CD4-positive, alpha-beta memory T cell (primary cell): ENCODE results near the gene CDH18. TPM values are rescaled to one million over a fixed set of nuclear protein-coding genes. Genes with fewer than 3 reads are reported as not detected.

Source experiments
- CTCF ChIA-PET: fragments of 350-600 bp; sonication (Branson Sonifier 250); formaldehyde crosslinking; loops from one replicate; lab custom pipeline; 2021; ENCODE audit warnings: inconsistent platforms; ENCODE audit not compliant: partially characterized antibody; lab: Charles Lee
- POLR2A ChIA-PET: fragments of 350-600 bp; sonication (Branson Sonifier 250); formaldehyde crosslinking; loops from one replicate; lab custom pipeline; 2021; ENCODE audit not compliant: partially characterized antibody; lab: Charles Lee
- DNase-seq, 5 donors: peaks; one replicate each; pipeline versions ENCODE4 v3.0.0 to v3.0.0-alpha.2; 2020 to 2022; ENCODE audit warnings: mixed read lengths in 1 of 5
- H3K27ac ChIP-seq: one replicate; pipeline ENCODE4 v1.7.0; 2013; ENCODE audit warnings: low read depth, low read length
- H3K27me3 ChIP-seq: 2 replicates; pipeline ENCODE4 v1.7.0; 2013; ENCODE audit warnings: mild to moderate bottlenecking, low read length, moderate library complexity; ENCODE audit not compliant: insufficient read depth
- H3K36me3 ChIP-seq: 2 replicates; pipeline ENCODE4 v1.7.0; 2013; ENCODE audit warnings: mild to moderate bottlenecking, low read length, moderate library complexity; ENCODE audit not compliant: insufficient read depth
- H3K4me1 ChIP-seq: 2 replicates; pipeline ENCODE4 v1.7.0; 2013; ENCODE audit warnings: mild to moderate bottlenecking, low read length, moderate library complexity; ENCODE audit not compliant: insufficient read depth
- H3K4me3 ChIP-seq, 2 donors: one replicate each; pipeline ENCODE4 v1.7.0; 2013; ENCODE audit warnings: low read length in 2 of 2, mild to moderate bottlenecking in 1 of 2
- H3K9me3 ChIP-seq, 2 donors: one replicate each; pipeline ENCODE4 v1.7.0; 2013; ENCODE audit warnings: low read length in 2 of 2, control low read depth in 1 of 2; ENCODE audit not compliant: control insufficient read depth in 1 of 2
- H3K27ac Mint-ChIP-seq, 7 donors: one replicate each; pipeline ENCODE4 v1.8.0; 2020 to 2021; ENCODE audit warnings: mixed read lengths in 7 of 7, mild to moderate bottlenecking in 6 of 7, inconsistent platforms in 3 of 7, moderate library complexity in 3 of 7
- H3K27me3 Mint-ChIP-seq, 2 donors: one replicate each; pipeline ENCODE4 v1.8.0; 2020 to 2021; ENCODE audit warnings: mixed read lengths in 2 of 2
- H3K36me3 Mint-ChIP-seq, 2 donors: one replicate each; pipeline ENCODE4 v1.8.0; 2020 to 2021; ENCODE audit warnings: mixed read lengths in 2 of 2, inconsistent platforms in 1 of 2, mild to moderate bottlenecking in 1 of 2
- H3K4me1 Mint-ChIP-seq, 4 donors: one replicate each; pipeline ENCODE4 v1.8.0; 2020 to 2021; ENCODE audit warnings: mixed read lengths in 4 of 4, mild to moderate bottlenecking in 1 of 4
- H3K4me3 Mint-ChIP-seq, 8 donors: one replicate each; pipeline ENCODE4 v1.8.0; 2020 to 2021; ENCODE audit warnings: mixed read lengths in 8 of 8, mild to moderate bottlenecking in 7 of 8, moderate library complexity in 6 of 8, inconsistent platforms in 3 of 8
- H3K9me3 Mint-ChIP-seq, 8 donors: one replicate each; pipeline ENCODE4 v1.8.0; 2020 to 2021; ENCODE audit warnings: mixed read lengths in 8 of 8, mild to moderate bottlenecking in 5 of 8, inconsistent platforms in 3 of 8, moderate library complexity in 1 of 8
- intact Hi-C: fragments of 100-400 bp; cut with micrococcal nuclease; formaldehyde crosslinking; loops from one replicate; pipeline ENCODE4 v1.15.1; 2023
- polyA plus RNA-seq, 2 donors: library from polyadenylated mRNA; unstranded; fragments of 300-500 nt; fragmentation: Illumina TruSeq; gene quantifications; one replicate each; pipeline ENCODE4 v1.2.3, GENCODE V29; 2021
- total RNA-seq, 2 experiments: library from RNA; stranded (reverse); gene quantifications; one replicate each; pipeline ENCODE4 v1.2.3, GENCODE V29; 2021

The CDH18 gene
- total and polyA plus RNA-seq, 4 experiments from 2014 or later = not detected

DNA sequence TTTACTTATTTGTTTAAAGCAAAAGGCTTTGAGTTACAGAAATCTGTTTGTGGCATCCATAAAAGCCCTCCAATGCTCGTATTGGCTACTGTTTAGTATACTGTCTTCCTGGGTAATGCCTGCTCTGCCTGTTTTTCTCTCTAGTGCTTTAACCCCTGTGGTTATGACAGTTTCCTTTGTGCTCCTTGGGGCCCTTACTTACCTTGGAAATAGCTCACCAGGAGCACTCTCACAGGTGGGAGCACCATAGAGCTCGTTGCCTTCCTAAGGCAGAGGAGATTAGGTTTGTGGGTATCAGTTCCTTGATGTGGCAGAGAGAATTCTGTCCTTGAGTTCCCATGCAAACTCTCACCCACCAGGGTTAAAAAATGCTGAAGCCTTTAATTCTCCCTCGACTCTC is 242.8 kb downstream of the CDH18 start:
- CTCF ChIA-PET = no interaction called here

DNA sequence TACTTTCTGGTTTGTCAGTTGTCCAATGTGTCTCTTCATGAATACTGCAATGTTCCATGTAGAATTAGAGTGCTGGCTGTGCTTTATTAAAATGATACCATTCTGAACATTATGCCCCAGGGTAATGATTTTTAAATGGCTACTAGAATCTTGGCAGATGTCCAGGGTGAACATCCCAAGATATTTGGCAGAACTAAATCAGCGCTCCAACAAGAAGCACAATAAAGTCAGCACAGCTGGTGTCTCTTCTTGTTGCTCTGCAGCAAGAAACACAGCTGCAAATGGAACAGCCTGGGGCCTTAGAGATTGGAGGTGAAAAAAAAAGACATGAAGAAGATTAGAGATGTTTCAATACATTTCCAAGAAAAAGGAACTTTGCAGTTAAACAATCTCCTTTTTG is 248.3 kb downstream of the CDH18 start:
- Mint-ChIP-seq H3K4me3 (no peak overlapping the region), H3K27me3 (no peaks in the 10 kb centered on the region), H3K27ac (no peak overlapping the region), H3K4me1 (no peaks in the 10 kb centered on the region), H3K9me3 (peaks cover 0 to 15% (median 4%) of the 10 kb centered on the region in 8 donors), H3K36me3 (no peaks in the 10 kb centered on the region)
- Histone ChIP-seq H3K36me3 (no peaks in the 10 kb centered on the region), H3K27me3 (no peaks in the 10 kb centered on the region), H3K4me3 (no peak overlapping the region), H3K9me3 (no peaks in the 10 kb centered on the region), H3K4me1 (no peaks in the 10 kb centered on the region), H3K27ac (no peak overlapping the region)
- ChIA-PET POLR2A (no interaction called here), CTCF (no interaction called here)
- DNase-seq = no peak
- intact Hi-C loops = no loop called here

More for the DNA sequence above, 242.8 kb downstream of the CDH18 start:
- Histone ChIP-seq H3K27me3 (no peaks in the 10 kb centered on the region), H3K4me1 (no peaks in the 10 kb centered on the region), H3K27ac (no peak overlapping the region), H3K9me3 (peaks cover 0 to 4% of the 10 kb centered on the region in 2 donors), H3K4me3 (no peak overlapping the region), H3K36me3 (no peaks in the 10 kb centered on the region)
- POLR2A ChIA-PET = no interaction called here
- intact Hi-C loops = no loop called here
- H3K4me3 Mint-ChIP-seq = no peak overlapping the region
- no peak overlapping the region for H3K27ac Mint-ChIP-seq
- H3K4me1 Mint-ChIP-seq = no peaks in the 10 kb centered on the region
- peaks cover 0 to 6% (median under 1%) of the 10 kb centered on the region in 8 donors for H3K9me3 Mint-ChIP-seq
- no peaks in the 10 kb centered on the region for H3K36me3 Mint-ChIP-seq
- no peak for DNase-seq
- H3K27me3 Mint-ChIP-seq = no peaks in the 10 kb centered on the region

DNA sequence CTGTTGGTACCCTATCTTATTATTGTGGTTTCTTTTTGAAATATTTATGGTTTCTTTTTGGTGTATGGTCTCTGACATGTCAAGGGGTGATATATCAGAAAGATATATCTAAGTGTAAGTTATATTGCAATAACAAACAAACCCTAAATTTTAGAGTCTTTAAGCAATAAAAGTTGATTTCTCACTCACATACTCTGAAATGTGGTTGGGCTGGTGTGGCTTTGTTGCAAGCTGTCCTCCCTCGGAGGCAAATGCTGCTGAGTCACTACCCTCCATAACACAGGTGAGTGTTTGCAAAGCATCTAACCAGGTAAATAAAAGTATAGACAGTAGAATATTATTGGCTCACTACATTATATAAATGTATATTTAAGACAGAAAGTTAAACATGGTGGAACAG is 253.2 kb downstream of the CDH18 start:
- no peaks in the 10 kb centered on the region for H3K4me1 ChIP-seq
- DNase-seq = no peak
- Mint-ChIP-seq H3K4me3 (no peak overlapping the region), H3K4me1 (no peaks in the 10 kb centered on the region), H3K27me3 (no peaks in the 10 kb centered on the region), H3K36me3 (no peaks in the 10 kb centered on the region), H3K9me3 (peaks cover 0 to 24% (median 10%) of the 10 kb centered on the region in 8 donors), H3K27ac (no peak overlapping the region)
- no peak overlapping the region for H3K27ac ChIP-seq
- H3K4me3 ChIP-seq = no peak overlapping the region
- no peaks in the 10 kb centered on the region for H3K36me3 ChIP-seq
- intact Hi-C loops = no loop called here
- H3K27me3 ChIP-seq = no peaks in the 10 kb centered on the region
- POLR2A ChIA-PET = no interaction called here
- CTCF ChIA-PET = no interaction called here
- no peaks in the 10 kb centered on the region for H3K9me3 ChIP-seq

DNA sequence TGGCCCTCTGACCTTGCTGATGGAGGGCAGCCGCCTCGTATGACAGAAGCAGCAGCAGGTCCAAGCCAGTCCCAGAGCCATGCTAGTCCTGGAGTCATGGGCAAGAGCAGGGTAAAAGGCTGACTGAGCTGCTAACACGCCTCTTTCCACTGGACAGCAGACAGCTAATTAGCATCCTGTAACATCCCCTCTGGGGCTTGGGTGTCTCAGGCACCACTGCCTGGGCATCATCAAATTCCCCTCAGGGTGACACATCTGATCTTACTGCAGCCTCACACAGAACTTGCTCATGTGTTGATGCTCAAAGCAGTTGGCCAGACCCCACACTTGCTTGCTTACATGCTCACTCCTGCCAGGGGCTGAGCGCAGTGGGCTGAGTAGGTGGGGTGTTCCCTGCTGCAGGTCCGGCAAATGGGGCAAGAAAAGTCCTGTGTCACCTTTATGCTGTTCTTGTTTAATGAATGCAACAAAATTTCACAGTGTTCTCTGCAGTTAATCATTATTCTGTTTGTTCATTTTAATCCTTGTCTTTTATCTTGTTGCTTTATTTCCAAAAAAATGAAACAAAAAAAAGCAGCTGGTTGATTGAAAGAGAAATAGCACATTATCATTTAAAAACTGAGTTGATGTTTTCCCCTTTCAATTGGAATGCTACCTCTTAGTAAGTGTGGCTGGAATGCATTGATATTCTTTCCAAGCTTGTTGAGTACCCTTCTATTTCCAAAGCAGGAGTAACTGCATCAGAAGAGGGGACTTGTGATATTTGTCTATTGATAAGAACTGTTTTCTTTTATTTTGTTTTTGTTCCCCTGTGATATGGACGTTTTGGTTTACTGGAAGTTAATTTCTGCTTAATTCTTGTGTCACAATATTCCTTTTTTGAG is 254.1 kb downstream of the CDH18 start:
- Mint-ChIP-seq H3K4me3 (no peak overlapping the region), H3K27ac (no peak overlapping the region), H3K36me3 (no peaks in the 10 kb centered on the region), H3K27me3 (no peaks in the 10 kb centered on the region), H3K4me1 (no peaks in the 10 kb centered on the region), H3K9me3 (peaks cover 0 to 24% (median 7%) of the 10 kb centered on the region in 8 donors)
- DNase-seq = no peak
- POLR2A ChIA-PET = no interaction called here
- CTCF ChIA-PET = no interaction called here
- Histone ChIP-seq H3K27me3 (no peaks in the 10 kb centered on the region), H3K4me3 (no peak overlapping the region), H3K36me3 (no peaks in the 10 kb centered on the region), H3K27ac (no peak overlapping the region), H3K9me3 (no peaks in the 10 kb centered on the region), H3K4me1 (no peaks in the 10 kb centered on the region)
- intact Hi-C loops = no loop called here

DNA sequence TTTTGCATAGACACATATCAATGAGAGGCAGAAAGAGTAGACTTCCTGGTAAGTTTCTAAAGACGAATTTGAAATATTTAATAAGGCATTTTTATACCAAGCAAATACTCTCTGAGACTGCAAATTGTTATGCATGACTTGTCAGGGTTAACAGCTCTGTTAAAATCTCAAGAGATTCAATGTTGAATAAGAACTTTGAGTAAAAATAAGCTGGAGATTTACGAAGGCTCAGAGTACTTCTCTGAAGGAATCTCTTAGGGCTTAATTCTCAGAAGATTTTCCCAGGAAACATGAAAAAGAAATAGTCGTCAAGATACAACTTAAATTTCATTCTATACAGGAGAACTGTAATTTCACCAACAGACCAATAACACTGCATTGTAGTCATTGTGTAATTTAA is 259.4 kb downstream of the CDH18 start:
- H3K4me1 Mint-ChIP-seq = no peaks in the 10 kb centered on the region

DNA sequence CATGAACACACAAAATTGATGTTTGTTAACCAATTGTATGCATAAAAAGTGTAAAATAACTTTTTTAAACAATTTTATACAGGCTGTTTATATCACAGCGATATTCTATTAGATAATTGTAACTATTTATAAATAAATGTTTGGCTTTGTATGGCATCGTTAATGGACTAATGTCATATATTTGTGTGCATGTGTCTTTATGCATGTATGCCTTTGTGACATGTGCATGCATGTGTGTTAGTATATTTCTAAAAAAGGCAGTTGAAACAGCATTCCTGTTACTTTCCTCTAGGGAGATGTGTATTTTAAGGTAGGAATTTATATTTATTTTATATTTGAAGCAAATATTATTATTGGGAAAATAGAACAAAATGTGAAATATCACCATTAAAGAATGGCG is 268.9 kb downstream of the CDH18 start:
- H3K4me3 ChIP-seq = no peak overlapping the region
- ChIA-PET CTCF (no interaction called here), POLR2A (no interaction called here)
- no peak overlapping the region for H3K27ac Mint-ChIP-seq
- DNase-seq = no peak
- no peaks in the 10 kb centered on the region for H3K9me3 ChIP-seq
- peaks cover 0 to 2% (median 0%) of the 10 kb centered on the region in 8 donors for H3K9me3 Mint-ChIP-seq
- no peaks in the 10 kb centered on the region for H3K36me3 Mint-ChIP-seq
- H3K4me1 ChIP-seq = no peaks in the 10 kb centered on the region
- no peaks in the 10 kb centered on the region for H3K4me1 Mint-ChIP-seq
- intact Hi-C loops = no loop called here
- no peak overlapping the region for H3K27ac ChIP-seq
- no peak overlapping the region for H3K4me3 Mint-ChIP-seq
- H3K27me3 ChIP-seq = no peaks in the 10 kb centered on the region
- H3K36me3 ChIP-seq = no peaks in the 10 kb centered on the region
- no peaks in the 10 kb centered on the region for H3K27me3 Mint-ChIP-seq

More for the DNA sequence above, 259.4 kb downstream of the CDH18 start:
- Histone ChIP-seq H3K27me3 (no peaks in the 10 kb centered on the region), H3K4me3 (no peak overlapping the region), H3K27ac (no peak overlapping the region), H3K9me3 (no peaks in the 10 kb centered on the region), H3K36me3 (no peaks in the 10 kb centered on the region), H3K4me1 (no peaks in the 10 kb centered on the region)
- intact Hi-C loops = no loop called here
- Mint-ChIP-seq H3K4me3 (no peak overlapping the region), H3K27ac (no peak overlapping the region), H3K36me3 (no peaks in the 10 kb centered on the region), H3K9me3 (peaks cover 0 to 16% (median 4%) of the 10 kb centered on the region in 8 donors), H3K27me3 (no peaks in the 10 kb centered on the region)
- DNase-seq = no peak
- ChIA-PET CTCF (no interaction called here), POLR2A (no interaction called here)

DNA sequence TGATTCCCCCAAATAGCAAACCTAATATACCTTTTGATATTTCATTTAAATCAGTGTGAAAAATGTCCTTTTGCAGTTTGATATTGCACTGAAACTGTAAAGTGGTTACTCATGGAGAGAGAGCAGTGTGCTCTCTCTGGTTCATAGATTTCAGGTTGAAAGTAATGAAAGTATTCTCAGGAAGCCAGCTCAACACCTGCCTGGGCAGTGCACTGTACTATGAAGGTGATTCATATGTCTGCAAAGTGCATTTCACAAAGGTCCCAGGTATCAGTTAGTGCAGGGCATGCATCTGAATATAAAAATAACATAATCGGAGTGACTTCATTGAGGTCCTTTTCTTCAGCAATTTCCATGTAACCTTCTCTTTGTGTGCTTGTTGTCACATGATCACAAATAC is 274.3 kb downstream of the CDH18 start:
- H3K4me1 ChIP-seq = no peaks in the 10 kb centered on the region
- Mint-ChIP-seq H3K4me1 (no peaks in the 10 kb centered on the region), H3K9me3 (peaks cover 0 to 7% (median 3%) of the 10 kb centered on the region in 8 donors), H3K36me3 (no peaks in the 10 kb centered on the region), H3K27me3 (no peaks in the 10 kb centered on the region), H3K4me3 (no peak overlapping the region), H3K27ac (no peak overlapping the region)
- CTCF ChIA-PET = no interaction called here
- no peaks in the 10 kb centered on the region for H3K9me3 ChIP-seq
- intact Hi-C loops = no loop called here
- no peaks in the 10 kb centered on the region for H3K36me3 ChIP-seq
- no peak for DNase-seq
- H3K4me3 ChIP-seq = no peak overlapping the region
- H3K27me3 ChIP-seq = no peaks in the 10 kb centered on the region
- POLR2A ChIA-PET = no interaction called here
- no peak overlapping the region for H3K27ac ChIP-seq
